Astrocyte (in vitro differentiated cells and primary cell): ENCODE results near the gene SLIT3. TPM values are rescaled to one million over a fixed set of nuclear protein-coding genes. Genes with fewer than 3 reads are reported as not detected.

Experiments
- DNase-seq: peaks from one replicate; pipeline ENCODE4 v3.0.0-alpha.2; 2010; ENCODE audit warnings: low read depth
- FAIRE-seq: peaks from 2 replicates; lab custom pipeline; 2011; peaks lifted over from hg19 to GRCh38; lab: Jason Lieb, UNC
- H2AFZ ChIP-seq: 2 replicates; pipeline ENCODE4 v1.6.0; 2012; ENCODE audit warnings: low read depth, low read length, inconsistent platforms
- H3K27ac ChIP-seq: 2 replicates; pipeline ENCODE4 v1.5.1; 2011; ENCODE audit warnings: low read depth, low read length, inconsistent platforms
- H3K27me3 ChIP-seq: 2 replicates; pipeline ENCODE4 v1.6.0; 2011; ENCODE audit warnings: low read length, inconsistent platforms; ENCODE audit not compliant: insufficient read depth
- H3K36me3 ChIP-seq: 2 replicates; pipeline ENCODE4 v1.5.1; 2011; ENCODE audit warnings: low read length, inconsistent platforms; ENCODE audit not compliant: insufficient read depth
- H3K4me1 ChIP-seq: 2 replicates; pipeline ENCODE4 v1.5.1; 2011; ENCODE audit warnings: low read length, inconsistent platforms; ENCODE audit not compliant: insufficient read depth
- H3K4me2 ChIP-seq: 2 replicates; pipeline ENCODE4 v1.6.0; 2012; ENCODE audit warnings: low read length, inconsistent platforms
- H3K4me3 ChIP-seq: 2 replicates; pipeline ENCODE4 v1.5.1; 2011; ENCODE audit warnings: low read depth, mild to moderate bottlenecking, low read length, inconsistent platforms; ENCODE audit not compliant: insufficient read depth
- H3K79me2 ChIP-seq: 2 replicates; pipeline ENCODE4 v1.6.0; 2012; ENCODE audit warnings: mild to moderate bottlenecking, low read length, inconsistent platforms; ENCODE audit not compliant: insufficient read depth
- H3K9ac ChIP-seq: 2 replicates; pipeline ENCODE4 v1.6.0; 2012; ENCODE audit warnings: mild to moderate bottlenecking, low read length, inconsistent platforms
- H3K9me3 ChIP-seq: 2 replicates; pipeline ENCODE4 v1.5.1; 2012; ENCODE audit warnings: low read depth, mild to moderate bottlenecking, low read length, inconsistent platforms; ENCODE audit not compliant: insufficient read depth
- H4K20me1 ChIP-seq: 2 replicates; pipeline ENCODE4 v1.6.0; 2012; ENCODE audit warnings: low read length, inconsistent platforms; ENCODE audit not compliant: insufficient read depth
- H3K27ac Mint-ChIP-seq: one replicate; pipeline ENCODE4 v1.8.0; 2021; ENCODE audit warnings: mild to moderate bottlenecking, mixed read lengths; ENCODE audit not compliant: unreplicated experiment
- H3K27me3 Mint-ChIP-seq: one replicate; pipeline ENCODE4 v1.8.0; 2021; ENCODE audit warnings: low read depth, mixed read lengths; ENCODE audit not compliant: unreplicated experiment
- H3K36me3 Mint-ChIP-seq: one replicate; pipeline ENCODE4 v1.8.0; 2021; ENCODE audit warnings: low read depth, mixed read lengths; ENCODE audit not compliant: unreplicated experiment
- H3K4me1 Mint-ChIP-seq: one replicate; pipeline ENCODE4 v1.8.0; 2021; ENCODE audit warnings: low read depth, mixed read lengths; ENCODE audit not compliant: unreplicated experiment
- H3K4me3 Mint-ChIP-seq: one replicate; pipeline ENCODE4 v1.8.0; 2021; ENCODE audit warnings: mild to moderate bottlenecking, moderate library complexity, mixed read lengths; ENCODE audit not compliant: unreplicated experiment
- H3K9me3 Mint-ChIP-seq: one replicate; pipeline ENCODE4 v1.8.0; 2021; ENCODE audit warnings: mild to moderate bottlenecking, mixed read lengths; ENCODE audit not compliant: unreplicated experiment
- CTCF ChIP-seq: IDR thresholded peaks from 2 replicates; pipeline ENCODE4 v1.5.1; 2011; ENCODE audit warnings: low read depth, mild to moderate bottlenecking, inconsistent platforms, low read length, moderate library complexity; ENCODE audit not compliant: insufficient read depth
- EZH2 ChIP-seq: IDR thresholded peaks from 2 replicates; pipeline ENCODE4 v1.6.1; 2012; ENCODE audit warnings: mild to moderate bottlenecking, low read length, inconsistent platforms; ENCODE audit not compliant: insufficient read depth
- total RNA-seq: library from RNA; stranded (reverse); gene quantifications from 2 replicates; pipeline ENCODE4 v1.2.1, GENCODE V29; 2021

Gene SLIT3
- total RNA-seq, 1 donor from 2014 or later = 20.7 TPM

DNA sequence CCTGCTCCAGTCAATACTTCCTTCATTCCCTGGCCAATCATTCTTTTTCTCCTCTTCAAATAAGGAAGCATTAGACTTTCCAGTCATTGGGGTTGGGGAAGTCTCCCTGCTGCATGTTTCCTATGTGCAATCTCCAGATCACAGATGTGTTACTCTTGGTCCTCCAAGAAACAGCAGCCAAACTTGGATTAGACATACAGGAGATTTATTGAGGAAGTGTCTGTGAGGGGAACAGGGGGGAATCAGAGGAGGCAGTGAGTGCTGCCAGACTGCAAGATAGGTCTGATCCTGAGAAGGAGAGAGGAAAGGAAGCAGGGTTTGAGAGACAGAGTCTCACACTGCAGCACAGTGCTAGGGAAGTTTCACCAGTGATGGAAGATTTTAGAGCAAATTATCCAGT is 40.6 kb upstream of the SLIT3 start:
- H3K9me3 Mint-ChIP-seq = no peaks in the 10 kb centered on the region
- DNase-seq (no peak), FAIRE-seq (no peak)
- Histone ChIP-seq H3K79me2 (no peaks in the 10 kb centered on the region), H4K20me1 (no peaks in the 10 kb centered on the region), H3K4me3 (no peak overlapping the region), H3K27ac (no peak overlapping the region), H3K4me2 (no peak overlapping the region), H3K9me3 (no peaks in the 10 kb centered on the region), H3K9ac (no peak overlapping the region), H3K36me3 (no peaks in the 10 kb centered on the region), H3K4me1 (no peaks in the 10 kb centered on the region), H3K27me3 (no peaks in the 10 kb centered on the region), H2AFZ (no peak overlapping the region)
- H3K27me3 Mint-ChIP-seq = peaks cover 15% of the 10 kb centered on the region
- H3K36me3 Mint-ChIP-seq = no peaks in the 10 kb centered on the region
- no peak for TF ChIP-seq EZH2
- no peak overlapping the region for H3K4me3 Mint-ChIP-seq
- no peak overlapping the region for H3K27ac Mint-ChIP-seq
- peaks cover 8% of the 10 kb centered on the region for H3K4me1 Mint-ChIP-seq

DNA sequence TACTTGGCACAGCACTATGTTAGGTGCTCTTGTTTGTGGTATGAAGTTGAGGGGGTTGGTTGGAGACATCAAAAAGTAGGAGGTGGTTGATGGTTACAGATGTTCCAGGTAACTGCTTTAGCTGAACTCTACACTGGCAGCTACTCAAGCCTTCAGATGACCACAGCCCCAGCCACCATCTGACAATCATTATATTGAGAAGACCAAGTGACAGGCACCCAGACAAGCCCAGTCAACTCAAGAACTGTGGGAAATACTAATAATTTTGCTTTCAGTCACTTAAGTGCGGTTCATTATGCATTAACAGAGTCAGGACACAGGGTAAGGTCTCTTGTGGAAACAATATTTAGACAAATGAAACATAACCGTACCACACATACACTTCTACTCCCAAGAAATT is 38.9 kb upstream of the SLIT3 start:
- H2AFZ ChIP-seq = no peak overlapping the region
- no peaks in the 10 kb centered on the region for H3K36me3 ChIP-seq
- no peaks in the 10 kb centered on the region for H3K27me3 ChIP-seq
- no peaks in the 10 kb centered on the region for H3K4me1 ChIP-seq
- TF ChIP-seq EZH2 (no peak), CTCF (no peak)
- Mint-ChIP-seq H3K27me3 (peaks cover 15% of the 10 kb centered on the region), H3K9me3 (no peaks in the 10 kb centered on the region), H3K4me3 (no peak overlapping the region), H3K27ac (no peak overlapping the region), H3K36me3 (no peaks in the 10 kb centered on the region), H3K4me1 (peaks cover 9% of the 10 kb centered on the region)
- H4K20me1 ChIP-seq = no peaks in the 10 kb centered on the region
- no peaks in the 10 kb centered on the region for H3K79me2 ChIP-seq
- H3K9ac ChIP-seq = no peak overlapping the region
- no peak overlapping the region for H3K27ac ChIP-seq
- FAIRE-seq (no peak), DNase-seq (no peak)
- H3K9me3 ChIP-seq = no peaks in the 10 kb centered on the region
- H3K4me2 ChIP-seq = no peak overlapping the region
- no peak overlapping the region for H3K4me3 ChIP-seq

DNA sequence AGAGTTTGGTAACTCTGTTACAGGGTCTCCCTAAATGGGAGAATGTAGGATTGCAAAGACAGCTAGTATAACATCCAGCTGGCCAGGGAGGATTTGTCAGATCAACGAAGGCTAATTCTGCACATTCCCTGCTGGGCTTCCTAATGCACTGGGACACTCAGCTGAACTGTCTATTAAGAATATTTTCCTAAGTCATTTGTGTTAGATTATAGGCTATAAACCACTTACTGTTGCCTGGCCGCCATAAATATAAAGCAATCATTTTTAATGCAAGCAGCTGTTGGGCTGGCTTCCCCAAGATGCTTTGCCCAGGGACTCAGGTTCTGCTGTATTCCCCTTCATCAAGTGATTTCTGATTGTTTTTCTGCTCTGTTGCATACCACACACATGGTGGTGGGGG is 35.3 kb upstream of the SLIT3 start:
- Histone ChIP-seq H3K4me2 (no peak overlapping the region), H3K4me1 (no peaks in the 10 kb centered on the region), H3K27ac (no peak overlapping the region), H2AFZ (no peak overlapping the region), H3K27me3 (no peaks in the 10 kb centered on the region), H3K79me2 (no peaks in the 10 kb centered on the region), H3K36me3 (no peaks in the 10 kb centered on the region), H4K20me1 (no peaks in the 10 kb centered on the region), H3K4me3 (no peak overlapping the region), H3K9me3 (no peaks in the 10 kb centered on the region), H3K9ac (no peak overlapping the region)
- FAIRE-seq (no peak), DNase-seq (no peak)
- no peaks in the 10 kb centered on the region for H3K36me3 Mint-ChIP-seq
- H3K9me3 Mint-ChIP-seq = no peaks in the 10 kb centered on the region
- H3K4me3 Mint-ChIP-seq = no peak overlapping the region
- no peak overlapping the region for H3K27ac Mint-ChIP-seq
- no peak for TF ChIP-seq CTCF
- no peak for TF ChIP-seq EZH2
- H3K4me1 Mint-ChIP-seq = peaks cover 6% of the 10 kb centered on the region
- H3K27me3 Mint-ChIP-seq = peaks cover 10% of the 10 kb centered on the region
